ENCODE results near the gene CFAP43.
"Not testable (repeated sequence)": the region's sequence is repeated elsewhere in the genome, so short reads cannot be mapped to it uniquely, and the experiment has no call there.

Gene CFAP43

DNA sequence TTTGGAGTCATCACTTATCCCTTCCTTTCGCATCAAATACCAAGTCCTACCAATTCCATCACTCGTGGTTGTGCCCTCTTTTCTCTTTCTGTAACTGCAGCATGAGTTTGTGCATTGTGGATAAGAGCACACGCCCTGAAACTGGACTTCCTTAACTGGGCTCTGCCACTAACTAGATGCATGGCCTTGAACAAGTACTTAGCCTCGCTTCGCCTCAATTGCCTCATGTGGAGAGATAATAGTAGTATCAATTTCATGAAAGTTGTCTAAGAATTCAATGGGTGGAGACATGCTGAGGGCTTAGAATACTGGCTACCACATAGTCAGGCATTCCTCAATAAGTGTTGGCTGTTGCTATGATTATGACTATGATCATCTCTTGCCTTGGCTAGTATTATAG is 41.5 kb downstream of the CFAP43 start:
- 94 to 100% methylated on average over 3 of the region's 5 CpGs for WGBS, 2 experiments (ENCODE audit: insufficient coverage in 2 of 2)
- no peak overlapping the region for H3K27ac ChIP-seq (ENCODE audit: low read depth, low read length, severe bottlenecking)
- H3K9me3 ChIP-seq (ENCODE audit: control insufficient read depth, low read length): no peaks in the 10 kb centered on the region
- H3K36me3 ChIP-seq (ENCODE audit: control insufficient read depth, insufficient read depth, low read length): no peaks in the 10 kb centered on the region
- no peaks in the 10 kb centered on the region for H3K4me1 ChIP-seq (ENCODE audit: control insufficient read depth, insufficient read depth, low read length, poor library complexity, severe bottlenecking)
- no peak overlapping the region for H3K4me3 ChIP-seq (ENCODE audit: extremely low read depth, insufficient read depth, low read length, poor library complexity, severe bottlenecking)

DNA sequence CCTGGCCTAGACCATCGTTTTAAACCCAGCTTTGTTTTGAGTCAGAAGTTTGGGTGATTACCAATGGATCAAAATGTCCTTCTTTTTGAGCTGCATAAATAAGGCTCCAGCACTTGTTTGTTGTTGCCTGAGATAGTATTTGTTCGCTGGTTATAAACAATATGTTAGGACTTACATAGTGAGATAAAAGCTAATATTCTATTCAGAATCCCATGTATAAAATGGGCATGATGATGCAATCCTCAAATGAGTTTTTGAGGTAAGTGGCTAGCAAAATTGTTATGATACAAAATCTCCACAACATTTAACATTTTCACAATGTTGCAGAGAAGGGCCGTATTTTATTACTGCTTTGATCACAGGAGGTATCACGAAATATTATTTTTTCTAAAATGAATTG is 48.5 kb downstream of the CFAP43 start:
- Histone ChIP-seq H3K4me3 (ENCODE audit: extremely low read depth, insufficient read depth, low read length, poor library complexity, severe bottlenecking) (no peak overlapping the region), H3K4me1 (ENCODE audit: control insufficient read depth, insufficient read depth, low read length, poor library complexity, severe bottlenecking) (no peaks in the 10 kb centered on the region), H3K36me3 (ENCODE audit: control insufficient read depth, insufficient read depth, low read length) (no peaks in the 10 kb centered on the region), H3K27ac (ENCODE audit: low read depth, low read length, severe bottlenecking) (no peak overlapping the region), H3K9me3 (ENCODE audit: control insufficient read depth, low read length) (no peaks in the 10 kb centered on the region)
- WGBS, 2 experiments (ENCODE audit: insufficient coverage in 2 of 2): 100% methylated on average over 1 to 3 of the region's 4 CpGs

DNA sequence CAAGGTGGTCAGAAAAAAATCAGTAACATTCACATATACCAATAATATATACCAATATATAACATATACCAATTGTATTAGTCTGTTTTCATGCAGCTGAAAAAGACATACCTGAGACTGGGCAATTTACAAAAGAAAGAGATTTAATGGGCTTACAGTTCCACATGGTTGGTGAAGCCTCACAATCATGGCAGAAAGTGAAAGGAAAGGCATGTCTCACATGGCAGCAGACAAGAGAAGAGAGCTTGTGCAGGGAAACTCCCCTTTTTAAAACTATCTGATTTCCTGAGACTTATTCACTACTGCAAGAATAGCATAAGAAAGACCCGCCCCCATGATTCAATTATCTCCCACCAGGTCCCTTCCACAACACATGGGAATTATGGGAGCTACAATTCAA is 58.0 kb downstream of the CFAP43 start:
- not testable (repeated sequence) for H3K36me3 ChIP-seq (ENCODE audit: control insufficient read depth, insufficient read depth, low read length); H3K4me1 ChIP-seq (ENCODE audit: control insufficient read depth, insufficient read depth, low read length, poor library complexity, severe bottlenecking); H3K9me3 ChIP-seq (ENCODE audit: control insufficient read depth, low read length); H3K4me3 ChIP-seq (ENCODE audit: extremely low read depth, insufficient read depth, low read length, poor library complexity, severe bottlenecking); H3K27ac ChIP-seq (ENCODE audit: low read depth, low read length, severe bottlenecking)
- no CpG with 5 or more reads among the region's 1 CpG for WGBS, 2 experiments (ENCODE audit: insufficient coverage in 2 of 2)

DNA sequence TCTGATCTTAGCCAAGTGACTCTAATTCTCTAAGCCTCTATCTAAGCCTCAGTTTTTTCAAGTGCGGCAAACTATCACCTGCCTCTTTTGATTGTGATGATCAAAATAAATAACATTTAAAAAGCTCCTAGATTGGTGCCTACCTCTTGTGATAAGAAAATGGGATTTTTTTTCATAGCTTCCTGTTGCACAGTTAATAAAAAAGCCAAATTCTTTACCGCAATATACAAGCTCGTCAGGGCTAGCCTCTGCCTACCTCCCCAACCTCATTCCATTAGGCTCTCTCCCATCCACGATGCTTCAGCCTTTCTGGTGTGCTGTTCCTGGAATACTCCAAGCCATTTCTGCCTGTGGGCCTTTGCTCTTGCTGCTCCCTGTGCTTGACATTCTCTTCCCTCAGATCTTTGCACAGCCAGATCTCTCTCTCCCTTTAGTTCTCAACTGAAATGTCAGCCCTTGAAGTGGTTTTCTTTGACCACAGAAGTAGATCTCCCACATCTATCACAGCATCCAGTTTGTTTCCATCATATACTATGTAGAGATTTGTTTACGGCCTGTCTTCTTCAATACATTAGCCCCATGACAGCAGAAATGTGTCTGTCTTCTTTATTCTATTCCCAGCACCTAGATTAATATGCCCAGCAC is 61.4 kb downstream of the CFAP43 start:
- 83 to 100% methylated on average over 3 of the region's 5 CpGs for WGBS, 2 experiments (ENCODE audit: insufficient coverage in 2 of 2)
- H3K4me3 ChIP-seq (ENCODE audit: extremely low read depth, insufficient read depth, low read length, poor library complexity, severe bottlenecking): no peak overlapping the region

DNA sequence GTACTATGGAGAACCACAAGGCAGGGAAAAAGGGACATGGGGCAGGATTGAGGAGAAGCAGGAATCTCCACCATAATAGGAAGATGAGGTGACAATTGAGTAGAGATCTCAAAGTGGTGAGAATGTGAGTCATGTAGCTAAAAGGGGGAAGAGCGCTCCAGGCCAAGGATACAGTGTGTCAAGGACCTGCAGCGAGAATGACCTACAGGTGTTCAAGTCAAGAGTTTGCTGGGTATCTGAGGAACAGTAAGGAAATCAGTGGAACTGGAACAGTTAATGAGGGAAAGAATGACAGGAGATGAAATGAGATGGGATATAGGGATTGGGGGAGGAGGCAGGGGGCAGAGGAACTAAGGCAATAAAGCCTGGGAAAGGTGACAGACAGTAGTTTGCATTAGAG is 76.6 kb downstream of the CFAP43 start:
- Histone ChIP-seq H3K36me3 (ENCODE audit: control insufficient read depth, insufficient read depth, low read length) (no peaks in the 10 kb centered on the region), H3K9me3 (ENCODE audit: control insufficient read depth, low read length) (peaks cover 5% of the 10 kb centered on the region), H3K4me3 (ENCODE audit: extremely low read depth, insufficient read depth, low read length, poor library complexity, severe bottlenecking) (no peak overlapping the region), H3K27ac (ENCODE audit: low read depth, low read length, severe bottlenecking) (no peak overlapping the region), H3K4me1 (ENCODE audit: control insufficient read depth, insufficient read depth, low read length, poor library complexity, severe bottlenecking) (no peaks in the 10 kb centered on the region)
- 56 to 64% methylated on average over 2 of the region's 2 CpGs for WGBS, 2 experiments (ENCODE audit: insufficient coverage in 2 of 2)

More for the DNA sequence above, 61.4 kb downstream of the CFAP43 start:
- H3K4me1 ChIP-seq (ENCODE audit: control insufficient read depth, insufficient read depth, low read length, poor library complexity, severe bottlenecking): no peaks in the 10 kb centered on the region
- no peak overlapping the region for H3K27ac ChIP-seq (ENCODE audit: low read depth, low read length, severe bottlenecking)
- peaks cover 4% of the 10 kb centered on the region for H3K9me3 ChIP-seq (ENCODE audit: control insufficient read depth, low read length)
- no peaks in the 10 kb centered on the region for H3K36me3 ChIP-seq (ENCODE audit: control insufficient read depth, insufficient read depth, low read length)

DNA sequence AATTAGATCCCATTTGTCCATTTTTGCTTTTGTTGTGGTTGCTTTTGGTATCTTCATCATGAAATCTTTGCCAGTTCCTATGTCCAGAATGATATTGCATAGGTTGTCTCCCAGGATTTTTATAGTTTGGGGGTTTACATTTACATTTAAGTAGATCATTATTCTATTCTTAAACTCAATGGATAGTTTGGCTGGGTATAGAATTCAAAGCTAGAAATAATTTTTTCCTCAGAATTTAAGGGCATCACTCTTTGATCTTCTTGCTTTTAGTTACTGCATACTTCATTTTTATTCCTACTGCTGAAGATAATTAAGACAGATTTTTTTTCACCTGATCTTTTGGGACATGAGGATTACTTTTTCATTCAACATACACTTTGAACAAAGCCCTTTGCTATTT is 80.4 kb downstream of the CFAP43 start:
- no peaks in the 10 kb centered on the region for H3K4me1 ChIP-seq (ENCODE audit: control insufficient read depth, insufficient read depth, low read length, poor library complexity, severe bottlenecking)
- peaks cover 5% of the 10 kb centered on the region for H3K9me3 ChIP-seq (ENCODE audit: control insufficient read depth, low read length)
- H3K4me3 ChIP-seq (ENCODE audit: extremely low read depth, insufficient read depth, low read length, poor library complexity, severe bottlenecking): no peak overlapping the region
- H3K27ac ChIP-seq (ENCODE audit: low read depth, low read length, severe bottlenecking): no peak overlapping the region
- no peaks in the 10 kb centered on the region for H3K36me3 ChIP-seq (ENCODE audit: control insufficient read depth, insufficient read depth, low read length)

DNA sequence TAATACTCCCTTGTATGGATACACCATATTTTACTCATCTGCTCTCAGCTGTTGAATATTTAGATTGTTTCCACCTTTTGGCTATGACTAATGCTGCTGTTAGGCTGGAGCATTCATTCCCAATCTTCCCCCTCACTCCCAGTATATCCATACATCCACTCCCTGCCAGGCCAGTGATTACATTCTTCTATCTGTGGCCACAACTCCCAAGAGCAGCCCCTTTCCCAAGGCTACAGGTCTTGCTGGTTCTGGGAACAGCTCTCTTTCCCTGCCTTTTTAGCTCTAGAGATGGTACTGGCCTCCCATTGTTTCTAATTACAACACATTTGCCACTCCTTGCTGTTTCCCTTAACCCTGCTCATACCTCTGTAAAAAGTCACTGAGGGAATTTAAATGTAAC is 82.0 kb downstream of the CFAP43 start:
- Histone ChIP-seq H3K36me3 (ENCODE audit: control insufficient read depth, insufficient read depth, low read length) (no peaks in the 10 kb centered on the region), H3K9me3 (ENCODE audit: control insufficient read depth, low read length) (peaks cover 5% of the 10 kb centered on the region), H3K27ac (ENCODE audit: low read depth, low read length, severe bottlenecking) (no peak overlapping the region), H3K4me3 (ENCODE audit: extremely low read depth, insufficient read depth, low read length, poor library complexity, severe bottlenecking) (no peak overlapping the region), H3K4me1 (ENCODE audit: control insufficient read depth, insufficient read depth, low read length, poor library complexity, severe bottlenecking) (no peaks in the 10 kb centered on the region)

DNA sequence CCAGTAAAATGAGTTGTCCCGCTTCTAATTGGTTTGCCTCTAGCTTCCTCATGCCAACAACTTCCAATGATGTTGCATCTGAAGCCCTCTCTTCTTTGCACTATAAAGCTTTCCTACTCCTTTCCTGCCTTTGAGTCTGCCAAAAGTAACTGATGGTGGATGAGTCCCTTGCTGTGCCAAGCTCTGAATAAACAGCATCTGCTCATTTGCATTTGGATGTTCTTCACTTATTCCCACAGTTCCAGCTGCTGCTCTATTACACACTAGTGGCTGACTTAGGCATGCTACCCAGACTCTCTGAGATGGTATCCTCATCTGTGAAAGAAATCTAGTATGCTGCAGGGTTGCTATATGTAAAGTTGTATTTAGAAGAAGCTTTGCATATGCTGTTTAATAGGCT is 85.3 kb downstream of the CFAP43 start:
- 78 to 100% methylated on average over 1 of the region's 1 CpG for WGBS, 2 experiments (ENCODE audit: insufficient coverage in 2 of 2)

DNA sequence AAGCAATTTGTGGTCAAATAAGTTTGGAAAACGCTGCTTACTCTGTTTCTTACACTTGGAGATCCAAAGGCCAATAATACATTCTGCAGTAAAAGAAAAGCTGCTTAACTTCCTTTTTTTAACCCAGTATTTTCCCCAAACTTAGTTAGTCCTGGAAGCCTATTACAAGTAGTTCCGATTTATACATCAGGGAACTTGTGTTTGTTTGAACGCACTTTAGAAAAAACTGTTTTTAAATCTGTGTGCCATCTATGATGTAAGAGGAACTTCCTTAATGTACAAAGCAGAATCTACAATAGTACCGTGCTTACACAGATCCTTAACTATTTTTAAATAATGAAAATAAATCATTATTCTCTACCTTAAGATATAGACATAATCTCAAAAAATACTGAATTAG is 87.2 kb downstream of the CFAP43 start:
- Histone ChIP-seq H3K27ac (ENCODE audit: low read depth, low read length, severe bottlenecking) (no peak overlapping the region), H3K4me3 (ENCODE audit: extremely low read depth, insufficient read depth, low read length, poor library complexity, severe bottlenecking) (no peak overlapping the region), H3K9me3 (ENCODE audit: control insufficient read depth, low read length) (no peaks in the 10 kb centered on the region), H3K4me1 (ENCODE audit: control insufficient read depth, insufficient read depth, low read length, poor library complexity, severe bottlenecking) (no peaks in the 10 kb centered on the region), H3K36me3 (ENCODE audit: control insufficient read depth, insufficient read depth, low read length) (no peaks in the 10 kb centered on the region)
- WGBS, 2 experiments (ENCODE audit: insufficient coverage in 2 of 2): 80% methylated on average over 1 of the region's 4 CpGs; no CpG with 5 or more reads in 1 of the 2 experiments

More for the DNA sequence above, 85.3 kb downstream of the CFAP43 start:
- Histone ChIP-seq H3K36me3 (ENCODE audit: control insufficient read depth, insufficient read depth, low read length) (no peaks in the 10 kb centered on the region), H3K27ac (ENCODE audit: low read depth, low read length, severe bottlenecking) (no peak overlapping the region), H3K4me1 (ENCODE audit: control insufficient read depth, insufficient read depth, low read length, poor library complexity, severe bottlenecking) (no peaks in the 10 kb centered on the region), H3K4me3 (ENCODE audit: extremely low read depth, insufficient read depth, low read length, poor library complexity, severe bottlenecking) (no peak overlapping the region), H3K9me3 (ENCODE audit: control insufficient read depth, low read length) (peaks cover under 1% of the 10 kb centered on the region)

DNA sequence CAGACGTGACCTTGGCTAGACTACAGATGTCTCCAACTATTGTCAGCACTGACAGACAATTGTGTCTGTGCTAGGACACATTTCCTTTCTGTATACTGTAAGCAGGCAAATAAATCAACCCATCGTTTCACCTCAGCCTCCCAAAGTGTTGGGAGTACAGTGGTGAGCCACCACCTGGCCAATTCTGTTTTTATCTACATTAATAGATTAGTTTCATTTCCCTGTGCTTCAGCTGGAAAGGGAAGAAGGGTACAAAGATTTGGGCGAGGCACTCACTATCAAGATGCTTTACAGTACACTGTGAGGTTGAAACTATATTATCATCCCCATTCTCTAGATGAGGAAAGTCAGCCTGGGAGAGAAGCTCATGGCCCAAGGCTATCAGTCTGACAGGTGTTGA is 88.3 kb downstream of the CFAP43 start:
- Histone ChIP-seq H3K27ac (ENCODE audit: low read depth, low read length, severe bottlenecking) (no peak overlapping the region), H3K36me3 (ENCODE audit: control insufficient read depth, insufficient read depth, low read length) (no peaks in the 10 kb centered on the region), H3K4me3 (ENCODE audit: extremely low read depth, insufficient read depth, low read length, poor library complexity, severe bottlenecking) (no peak overlapping the region), H3K9me3 (ENCODE audit: control insufficient read depth, low read length) (no peaks in the 10 kb centered on the region), H3K4me1 (ENCODE audit: control insufficient read depth, insufficient read depth, low read length, poor library complexity, severe bottlenecking) (no peaks in the 10 kb centered on the region)
- WGBS, 2 experiments (ENCODE audit: insufficient coverage in 2 of 2): 67 to 90% methylated on average over 1 to 2 of the region's 3 CpGs

DNA sequence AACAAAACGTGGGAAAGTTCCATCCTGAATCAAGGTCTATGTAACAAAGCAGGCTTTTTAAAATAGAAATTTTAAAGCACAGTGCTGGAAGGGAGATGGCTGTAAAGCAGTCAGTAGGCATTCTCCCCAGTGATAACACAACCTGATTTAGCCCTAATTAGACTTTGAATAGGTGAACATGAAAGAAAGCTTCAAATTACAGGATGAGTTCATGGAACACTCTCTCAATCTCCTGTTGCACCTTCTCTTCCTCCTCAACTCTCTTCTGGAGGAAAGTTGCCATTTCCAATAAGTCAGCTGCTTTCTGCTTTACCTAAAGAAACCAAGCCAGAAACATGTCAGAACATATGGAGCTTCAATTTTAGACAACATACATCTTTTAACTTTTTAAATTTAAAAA is 90.1 kb downstream of the CFAP43 start:
- Histone ChIP-seq H3K27ac (ENCODE audit: low read depth, low read length, severe bottlenecking) (no peak overlapping the region), H3K4me3 (ENCODE audit: extremely low read depth, insufficient read depth, low read length, poor library complexity, severe bottlenecking) (no peak overlapping the region), H3K9me3 (ENCODE audit: control insufficient read depth, low read length) (no peaks in the 10 kb centered on the region), H3K36me3 (ENCODE audit: control insufficient read depth, insufficient read depth, low read length) (no peaks in the 10 kb centered on the region), H3K4me1 (ENCODE audit: control insufficient read depth, insufficient read depth, low read length, poor library complexity, severe bottlenecking) (no peaks in the 10 kb centered on the region)
- WGBS, 2 experiments (ENCODE audit: insufficient coverage in 2 of 2): 0 to 17% methylated on average over 1 of the region's 1 CpG

Measured in mesodermal cell (in vitro differentiated cells).